Upper lobe of left lung (tissue), 4 donors: ENCODE data around the gene MARK4.

Source experiments
- CTCF ChIP-seq, 6 experiments: fragments of 450-650 bp in 4 of 6; fragments of 200-600 bp in 2 of 6; sonication (generic) in 2 of 6; IDR thresholded peaks; one replicate each; pipeline ENCODE4 v1.5.1; 2016 to 2019; ENCODE audit warnings: antibody characterized with exemption in 6 of 6
- EP300 ChIP-seq, 4 donors: sonication (generic); formaldehyde crosslinking; IDR thresholded peaks; one replicate each; pipeline ENCODE4 v1.5.1; 2017; ENCODE audit warnings: antibody characterized with exemption in 4 of 4, control low read depth in 2 of 4
- POLR2A ChIP-seq, 4 donors: fragments of 450-650 bp; IDR thresholded peaks; one replicate each; pipeline ENCODE4 v1.5.1; 2016 to 2017; ENCODE audit warnings: antibody characterized with exemption in 4 of 4, mild to moderate bottlenecking in 2 of 4

DNA sequence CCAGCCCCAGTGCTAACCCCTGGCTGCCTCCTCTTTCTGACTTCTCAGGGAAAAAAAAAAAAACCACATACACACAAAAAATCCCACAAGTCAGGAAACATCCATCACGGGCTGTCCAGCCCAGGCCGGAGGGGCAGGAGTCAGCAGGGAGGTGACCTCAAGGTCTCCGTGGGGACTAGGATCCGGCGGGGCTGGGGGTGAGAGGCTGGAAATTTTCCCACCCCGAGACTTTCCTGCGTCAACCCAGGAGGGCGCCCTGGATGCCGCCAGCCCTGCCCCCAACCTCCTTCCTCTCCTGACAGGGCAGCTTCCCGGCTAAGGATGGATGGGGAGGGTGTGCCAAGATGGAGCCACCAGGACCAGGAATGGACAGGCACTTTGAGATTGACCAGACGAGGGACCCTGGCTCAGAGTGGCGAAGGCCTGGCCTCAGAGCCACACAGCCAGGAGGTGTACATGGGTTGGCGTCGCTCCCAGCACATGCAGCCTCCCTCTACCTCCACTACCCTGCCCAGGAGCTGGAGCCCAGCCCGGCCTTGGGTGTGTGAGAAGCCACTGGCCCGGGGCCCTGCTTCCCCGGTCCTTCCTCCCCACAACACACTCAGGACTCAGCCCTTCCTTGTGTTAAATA, 39.2 kb upstream of the MARK4 start:
- TF ChIP-seq EP300 (IDR thresholded peaks at IDR 0.05) = no peak
- no peak for TF ChIP-seq CTCF (IDR thresholded peaks at IDR 0.05)
- TF ChIP-seq POLR2A (IDR thresholded peaks at IDR 0.05) = no peak
